ACC112 (cell line): ENCODE data around the gene ERG28.
"Not testable (repeated sequence)": the region's sequence is repeated elsewhere in the genome, so short reads cannot be mapped to it uniquely, and the experiment has no call there.

Experiments used
- H2AFZ ChIP-seq: fragments of 200-600 bp; sonication (generic); one replicate; pipeline ENCODE4 v1.6.0; 2017; ENCODE audit warnings: antibody characterized with exemption, low read length; ENCODE audit not compliant: unreplicated experiment
- H3K27ac ChIP-seq: fragments of 200-600 bp; sonication (generic); 2 replicates; pipeline ENCODE4 v1.5.1; 2014; ENCODE audit warnings: low read depth, mild to moderate bottlenecking, antibody characterized with exemption, low read length, moderate library complexity
- H3K27me3 ChIP-seq: fragments of 200-600 bp; sonication (generic); 2 replicates; pipeline ENCODE4 v1.6.1; 2014; ENCODE audit warnings: mild to moderate bottlenecking, antibody characterized with exemption, low read length, moderate library complexity, mixed read lengths; ENCODE audit not compliant: insufficient read depth
- H3K36me3 ChIP-seq: fragments of 200-600 bp; sonication (generic); 2 replicates; pipeline ENCODE4 v1.6.1; 2016; ENCODE audit warnings: mild to moderate bottlenecking, antibody characterized with exemption, low read length, moderate library complexity, mixed read lengths; ENCODE audit not compliant: insufficient read depth
- H3K4me1 ChIP-seq: fragments of 200-600 bp; sonication (generic); one replicate; pipeline ENCODE4 v1.6.1; 2016; ENCODE audit warnings: low read length, mixed read lengths; ENCODE audit not compliant: insufficient read depth, unreplicated experiment, control insufficient read depth
- H3K4me3 ChIP-seq: fragments of 200-600 bp; sonication (generic); 2 replicates; pipeline ENCODE4 v1.5.1; 2014; ENCODE audit warnings: mild to moderate bottlenecking, low read depth, low read length
- H3K79me2 ChIP-seq: fragments of 200-600 bp; sonication (generic); one replicate; pipeline ENCODE4 v1.6.0; 2016; ENCODE audit warnings: low read length; ENCODE audit not compliant: control insufficient read depth, unreplicated experiment, insufficient read depth

The ERG28 gene

DNA sequence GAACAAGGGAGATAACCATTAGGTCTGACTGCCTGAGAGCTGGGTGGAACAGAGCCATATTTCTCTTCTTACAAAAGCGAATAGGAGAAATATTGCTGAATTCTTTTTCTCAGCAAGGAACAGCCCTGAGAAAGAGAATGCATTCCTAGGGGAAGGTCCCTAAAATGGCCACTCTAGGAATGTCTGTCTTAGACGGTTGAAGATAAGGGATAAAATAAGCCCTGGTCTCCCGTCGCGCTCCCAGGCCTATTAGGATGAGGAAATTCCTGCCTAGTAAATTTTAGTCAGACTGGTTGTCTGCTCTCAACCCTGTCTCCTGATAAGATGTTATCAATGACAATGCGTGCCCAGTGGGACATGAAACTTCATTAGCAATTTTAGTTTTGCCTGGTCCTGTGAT is 34.3 kb upstream of the ERG28 start:
- not testable (repeated sequence) for H3K4me3 ChIP-seq, H3K27ac ChIP-seq, H3K4me1 ChIP-seq, H3K27me3 ChIP-seq, H3K79me2 ChIP-seq, H2AFZ ChIP-seq
- H3K36me3 ChIP-seq, result peaks cover 37% of the 10 kb centered on the region

DNA sequence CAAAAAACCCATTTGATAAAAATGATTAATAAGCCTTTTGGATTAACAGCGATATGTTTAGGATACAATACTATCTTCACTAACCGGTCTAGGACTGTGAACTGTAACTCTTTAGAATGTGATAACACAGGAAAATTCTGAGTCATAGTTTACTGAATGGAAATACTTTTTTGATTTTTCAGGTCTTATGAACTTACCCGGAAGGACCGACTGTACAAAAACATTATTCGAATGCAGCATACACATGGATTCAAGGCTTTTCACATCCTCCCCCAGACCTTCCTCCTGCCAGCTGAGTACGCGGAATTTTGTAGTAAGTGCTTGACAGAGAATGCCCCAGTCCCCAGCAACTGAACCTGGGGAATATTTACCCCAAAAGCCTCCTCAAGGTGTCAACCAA is 29.3 kb upstream of the ERG28 start:
- H3K36me3 ChIP-seq, result peaks cover 33% of the 10 kb centered on the region
- H3K27ac ChIP-seq, result no peak overlapping the region
- no peaks in the 10 kb centered on the region for H3K27me3 ChIP-seq
- no peaks in the 10 kb centered on the region for H3K79me2 ChIP-seq
- H2AFZ ChIP-seq, result no peak overlapping the region
- H3K4me3 ChIP-seq, result no peak overlapping the region
- no peaks in the 10 kb centered on the region for H3K4me1 ChIP-seq

DNA sequence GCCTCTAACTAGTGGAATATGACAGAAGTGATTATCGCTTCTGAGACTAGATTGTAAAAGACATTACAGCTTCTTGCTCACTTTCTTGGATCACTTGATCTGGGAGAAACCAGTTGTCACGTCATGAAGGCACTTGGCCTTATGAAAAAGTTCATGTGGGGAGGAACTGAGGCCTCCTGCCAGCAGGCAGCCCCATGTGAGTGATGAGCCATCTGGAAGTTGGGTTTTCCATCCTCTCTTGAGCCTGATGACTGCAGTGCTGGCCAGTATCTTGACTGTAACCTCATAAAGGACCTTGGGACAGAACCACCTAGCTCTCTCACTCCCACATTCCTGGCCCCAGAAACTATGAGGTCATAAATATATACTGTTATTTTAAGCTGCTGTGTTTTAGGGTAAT is 28.3 kb upstream of the ERG28 start:
- Histone ChIP-seq H3K4me3 (no peak overlapping the region), H2AFZ (no peak overlapping the region), H3K27ac (no peak overlapping the region), H3K27me3 (no peaks in the 10 kb centered on the region), H3K36me3 (peaks cover 37% of the 10 kb centered on the region), H3K79me2 (no peaks in the 10 kb centered on the region), H3K4me1 (no peaks in the 10 kb centered on the region)

DNA sequence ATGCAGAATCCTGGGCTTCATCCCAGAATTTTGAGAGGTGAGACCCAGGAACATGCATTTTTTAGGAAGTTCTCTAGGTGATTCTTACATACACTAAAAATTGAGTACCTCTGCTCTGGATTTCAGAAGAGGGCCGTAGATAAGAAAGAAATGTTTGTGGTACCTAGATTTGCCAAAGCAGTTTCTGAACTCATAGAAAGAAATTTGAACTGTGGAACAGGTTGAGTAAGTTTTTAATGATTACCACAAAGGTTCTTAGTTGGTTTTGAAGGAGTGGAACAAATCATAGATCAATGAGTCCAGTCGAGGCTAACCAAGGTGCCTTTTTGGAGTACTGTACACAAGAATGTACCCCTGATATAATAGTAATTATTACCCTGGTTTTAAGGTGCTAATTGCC is 25.2 kb upstream of the ERG28 start:
- Histone ChIP-seq H3K27ac (no peak overlapping the region), H3K27me3 (no peaks in the 10 kb centered on the region), H3K36me3 (peaks cover 28% of the 10 kb centered on the region), H3K79me2 (no peaks in the 10 kb centered on the region), H3K4me1 (no peaks in the 10 kb centered on the region), H2AFZ (no peak overlapping the region), H3K4me3 (no peak overlapping the region)

DNA sequence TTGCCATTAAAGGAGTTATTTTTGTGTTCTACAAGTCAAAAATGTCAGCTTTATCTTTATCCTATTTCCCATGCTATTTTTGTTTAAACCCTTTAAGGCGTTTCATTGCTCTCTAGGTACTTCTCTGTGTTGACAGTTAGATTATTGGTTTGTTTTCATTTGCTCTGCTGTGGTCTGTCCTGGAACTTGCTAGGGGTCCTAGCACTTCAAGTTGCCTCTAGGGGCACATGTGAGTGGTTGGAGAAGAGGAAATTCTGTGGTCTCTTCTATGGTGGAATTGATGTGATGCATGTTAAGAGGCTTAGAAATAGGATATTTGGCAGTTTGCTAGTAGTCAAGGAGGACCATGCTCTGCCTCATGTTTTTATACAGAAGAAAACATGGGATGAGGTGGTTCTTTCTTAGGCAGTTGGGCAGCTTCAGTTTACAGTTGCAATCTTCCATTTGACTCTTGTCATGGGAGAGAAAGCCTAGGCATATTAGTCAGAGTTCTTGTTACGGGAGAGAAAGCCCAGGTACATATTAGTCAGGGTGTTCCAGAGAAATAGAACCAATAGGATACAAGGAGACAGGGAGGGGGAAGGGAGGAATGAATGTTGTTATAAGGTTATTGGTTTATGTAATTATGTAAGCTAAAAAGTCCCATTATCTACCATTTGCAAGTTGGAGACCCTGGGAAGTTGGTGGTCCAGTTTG is 14.7 kb upstream of the ERG28 start:
- H3K27me3 ChIP-seq, result no peaks in the 10 kb centered on the region
- peaks cover 19% of the 10 kb centered on the region for H3K79me2 ChIP-seq
- H3K4me3 ChIP-seq, result no peak overlapping the region
- H2AFZ ChIP-seq, result no peak overlapping the region
- no peak overlapping the region for H3K27ac ChIP-seq
- H3K36me3 ChIP-seq, result peaks cover 30% of the 10 kb centered on the region
- H3K4me1 ChIP-seq, result no peaks in the 10 kb centered on the region

DNA sequence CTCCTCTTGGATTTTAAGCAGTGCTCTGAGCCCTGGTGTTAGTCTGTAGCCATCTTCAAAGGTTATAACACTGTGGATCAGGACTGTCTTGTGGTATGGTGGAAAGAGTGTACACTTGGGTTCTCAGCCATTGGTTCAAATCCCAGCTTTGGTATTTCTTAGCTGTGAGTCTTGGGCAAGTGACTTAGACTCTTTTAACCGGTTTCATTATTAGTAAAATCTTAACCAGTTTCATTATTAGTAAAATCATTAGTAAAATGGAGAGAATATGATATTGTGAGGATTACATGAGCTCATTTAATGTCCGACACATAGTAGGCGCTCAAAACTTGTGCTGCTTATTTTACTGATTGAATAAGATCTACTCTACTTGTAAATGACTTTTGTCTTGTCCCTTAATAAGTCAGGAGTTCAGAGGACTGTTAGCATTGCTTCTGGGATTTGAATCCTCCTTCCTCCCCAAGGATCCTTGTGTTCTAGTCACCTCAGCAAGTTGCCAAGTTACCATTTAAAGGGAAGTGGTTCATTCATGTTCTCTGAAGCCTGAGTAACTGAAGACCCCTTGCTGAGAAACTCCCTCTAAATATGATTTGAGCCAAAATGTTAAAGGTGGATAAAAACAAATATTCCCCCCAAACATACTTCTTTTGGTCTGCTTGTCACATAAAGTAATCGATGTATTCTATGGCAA is 12.8 kb upstream of the ERG28 start:
- H3K27ac ChIP-seq, result no peak overlapping the region
- H3K4me3 ChIP-seq, result no peak overlapping the region
- H3K4me1 ChIP-seq, result no peaks in the 10 kb centered on the region
- H3K36me3 ChIP-seq, result peaks cover 45% of the 10 kb centered on the region
- no peaks in the 10 kb centered on the region for H3K27me3 ChIP-seq
- peaks cover 22% of the 10 kb centered on the region for H3K79me2 ChIP-seq
- H2AFZ ChIP-seq, result no peak overlapping the region

DNA sequence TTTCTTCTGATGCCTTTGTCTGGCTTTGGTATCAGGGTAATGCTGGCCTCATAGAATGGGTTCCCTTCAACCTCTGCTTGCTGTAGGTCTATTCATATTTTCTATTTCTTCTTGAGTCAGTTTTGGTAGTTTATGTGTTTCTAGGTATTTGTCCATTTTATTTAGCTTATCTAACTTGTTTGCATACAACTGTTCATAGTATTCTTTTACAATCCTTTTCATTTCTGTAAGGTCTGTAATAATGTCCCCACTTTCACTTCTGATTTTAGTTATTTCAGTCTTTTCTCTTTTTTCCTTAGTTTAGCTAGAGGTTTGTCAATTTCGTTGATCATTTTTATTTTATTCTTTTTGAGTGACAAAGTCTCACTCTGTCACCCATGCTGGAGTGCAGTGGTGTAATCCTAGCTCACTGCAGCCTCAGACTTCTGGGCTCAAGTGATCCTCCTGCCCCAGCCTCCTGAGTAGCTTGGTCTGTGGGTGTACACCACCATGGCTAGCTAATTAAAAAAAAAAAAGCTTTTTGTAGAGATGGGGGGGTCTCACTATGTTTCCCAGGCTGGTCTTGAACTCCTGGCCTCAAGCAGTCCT is 12.0 kb upstream of the ERG28 start:
- H3K79me2 ChIP-seq, result peaks cover 22% of the 10 kb centered on the region
- no peak overlapping the region for H3K4me3 ChIP-seq
- H3K27ac ChIP-seq, result no peak overlapping the region

DNA sequence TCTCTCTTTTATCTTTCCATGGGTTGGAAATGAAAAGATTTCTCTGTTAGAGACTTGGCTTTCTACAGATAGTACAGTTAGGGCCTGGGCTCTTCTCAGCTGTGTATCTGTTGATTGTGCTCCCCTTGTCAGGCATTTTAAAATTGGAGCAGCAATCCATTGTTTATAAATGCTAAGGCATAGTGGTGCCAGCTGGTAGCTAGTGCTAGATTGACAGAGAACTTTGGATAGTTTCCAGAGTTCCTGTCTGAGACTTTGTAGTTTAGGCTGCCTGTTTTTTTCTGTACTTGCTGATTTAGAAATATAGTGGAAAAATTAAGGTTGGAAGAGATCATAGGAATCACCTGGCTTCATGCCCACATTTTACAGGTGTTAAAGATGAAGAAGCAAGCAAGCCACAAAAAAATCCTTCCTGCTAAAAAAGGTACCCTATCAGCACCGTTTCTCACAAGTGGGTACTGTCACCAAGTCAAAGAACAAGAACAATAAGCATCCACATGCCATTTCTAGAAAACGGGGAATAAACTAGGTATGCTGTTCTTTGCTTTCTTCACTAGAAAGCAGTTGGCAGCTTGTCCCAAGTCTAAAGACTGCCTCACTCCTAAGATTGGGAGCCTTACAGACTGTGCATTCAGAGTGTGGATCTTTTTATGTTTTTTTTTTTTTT is 6.6 kb upstream of the ERG28 start:
- no peaks in the 10 kb centered on the region for H3K27me3 ChIP-seq
- no peak overlapping the region for H2AFZ ChIP-seq
- no peak overlapping the region for H3K27ac ChIP-seq
- H3K36me3 ChIP-seq, result peaks cover 41% of the 10 kb centered on the region
- H3K79me2 ChIP-seq, result peaks cover 36% of the 10 kb centered on the region
- peaks cover 12% of the 10 kb centered on the region for H3K4me1 ChIP-seq
- no peak overlapping the region for H3K4me3 ChIP-seq

More for the DNA sequence above, 12.0 kb upstream of the ERG28 start:
- H2AFZ ChIP-seq, result no peak overlapping the region
- H3K27me3 ChIP-seq, result no peaks in the 10 kb centered on the region
- peaks cover 45% of the 10 kb centered on the region for H3K36me3 ChIP-seq
- H3K4me1 ChIP-seq, result no peaks in the 10 kb centered on the region

DNA sequence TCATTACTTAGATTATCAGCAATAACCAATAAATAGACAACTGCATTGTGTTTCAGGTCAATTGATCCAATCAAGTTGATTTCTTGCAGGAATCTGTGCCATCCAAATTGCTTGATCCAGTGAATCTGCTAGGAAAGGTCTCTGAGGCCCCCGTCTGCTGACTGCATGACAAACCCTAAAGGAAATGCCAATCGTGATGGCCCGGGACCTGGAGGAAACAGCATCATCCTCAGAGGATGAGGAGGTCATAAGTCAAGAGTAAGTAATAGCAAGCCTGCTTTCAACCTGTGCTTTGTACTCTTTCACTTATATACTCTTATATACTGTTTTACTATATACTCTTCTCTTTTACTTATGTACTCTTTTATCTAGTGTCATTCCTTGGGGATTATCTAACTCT is 2.3 kb upstream of the ERG28 start:
- H2AFZ ChIP-seq, result no peak overlapping the region
- peaks cover 13% of the 10 kb centered on the region for H3K36me3 ChIP-seq
- H3K79me2 ChIP-seq, result peaks cover 43% of the 10 kb centered on the region
- peak overlapping the region; percentile 5; the same call in 1 of the 2 replicates for H3K27ac ChIP-seq
- peak overlapping the region; percentile 84 for H3K4me3 ChIP-seq
- no peaks in the 10 kb centered on the region for H3K27me3 ChIP-seq
- peaks cover 16% of the 10 kb centered on the region for H3K4me1 ChIP-seq

DNA sequence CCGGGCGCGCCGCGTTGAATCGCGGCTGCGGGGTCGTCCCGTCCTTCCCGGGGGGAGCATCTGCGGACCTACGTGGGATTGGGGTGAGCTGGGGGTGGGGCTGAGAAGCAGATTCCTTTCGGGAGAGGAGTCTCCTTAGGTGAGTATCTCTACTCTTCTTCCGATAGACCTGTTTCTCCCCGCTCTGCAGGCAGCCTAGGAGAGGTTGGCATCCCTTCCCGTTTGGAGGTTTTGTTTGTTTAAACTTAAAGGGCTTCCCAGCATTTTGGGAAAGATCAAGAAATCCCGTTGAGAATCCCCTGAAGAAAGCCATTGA is 781 bp upstream of the ERG28 start:
- Histone ChIP-seq H3K79me2 (peaks cover 35% of the 10 kb centered on the region), H3K4me3 (peak overlapping the region; percentile 84), H3K27ac (peak overlapping the region; percentile 67), H3K4me1 (peaks cover 16% of the 10 kb centered on the region), H3K27me3 (no peaks in the 10 kb centered on the region), H2AFZ (peak overlapping the region; percentile 90), H3K36me3 (peaks cover 9% of the 10 kb centered on the region)
